ENCODE measurements around the gene MDFI.

Gene MDFI

DNA sequence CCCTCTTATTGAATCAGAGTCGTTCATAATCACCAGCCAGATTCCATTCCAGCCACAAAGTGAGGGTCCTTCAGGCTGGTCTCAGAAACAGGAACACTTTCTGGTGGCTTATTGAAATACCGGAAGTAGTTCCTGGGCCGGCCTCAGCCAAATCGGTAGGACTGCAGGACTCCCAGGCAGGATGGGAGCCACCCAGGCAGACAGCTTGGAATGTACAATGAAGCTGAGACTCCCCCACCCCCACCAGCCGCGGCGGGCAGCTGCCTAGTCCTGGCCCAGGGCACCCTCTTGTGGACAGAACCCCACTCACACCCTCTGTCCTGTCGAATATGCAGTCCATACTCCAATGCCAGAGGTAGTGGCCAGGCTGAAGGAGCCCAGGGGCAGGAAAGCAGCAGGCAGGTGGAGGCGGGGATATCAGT, 43.8 kb downstream of the MDFI start:
- H3K36me3 Mint-ChIP-seq (ENCODE audit: low read depth): no peaks in the 10 kb centered on the region
- peaks cover 5% of the 10 kb centered on the region for H3K27me3 Mint-ChIP-seq (ENCODE audit: low read depth)
- peaks cover 34% of the 10 kb centered on the region for H3K4me1 Mint-ChIP-seq
- peak overlapping the region; percentile 59 to 85 (median 77) for H3K27ac Mint-ChIP-seq
- peak overlapping the region in 2 of 3 experiments; percentile 25 to 38 for H3K4me3 Mint-ChIP-seq
- no peaks in the 10 kb centered on the region for H3K9me3 Mint-ChIP-seq
- TF ChIP-seq, protein P1, sequence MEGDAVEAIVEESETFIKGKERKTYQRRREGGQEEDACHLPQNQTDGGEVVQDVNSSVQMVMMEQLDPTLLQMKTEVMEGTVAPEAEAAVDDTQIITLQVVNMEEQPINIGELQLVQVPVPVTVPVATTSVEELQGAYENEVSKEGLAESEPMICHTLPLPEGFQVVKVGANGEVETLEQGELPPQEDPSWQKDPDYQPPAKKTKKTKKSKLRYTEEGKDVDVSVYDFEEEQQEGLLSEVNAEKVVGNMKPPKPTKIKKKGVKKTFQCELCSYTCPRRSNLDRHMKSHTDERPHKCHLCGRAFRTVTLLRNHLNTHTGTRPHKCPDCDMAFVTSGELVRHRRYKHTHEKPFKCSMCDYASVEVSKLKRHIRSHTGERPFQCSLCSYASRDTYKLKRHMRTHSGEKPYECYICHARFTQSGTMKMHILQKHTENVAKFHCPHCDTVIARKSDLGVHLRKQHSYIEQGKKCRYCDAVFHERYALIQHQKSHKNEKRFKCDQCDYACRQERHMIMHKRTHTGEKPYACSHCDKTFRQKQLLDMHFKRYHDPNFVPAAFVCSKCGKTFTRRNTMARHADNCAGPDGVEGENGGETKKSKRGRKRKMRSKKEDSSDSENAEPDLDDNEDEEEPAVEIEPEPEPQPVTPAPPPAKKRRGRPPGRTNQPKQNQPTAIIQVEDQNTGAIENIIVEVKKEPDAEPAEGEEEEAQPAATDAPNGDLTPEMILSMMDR (IDR thresholded peaks at IDR 0.05; ENCODE audit: unreplicated experiment in 3 of 3): peak; percentile 84 to 91 (median 88)

DNA sequence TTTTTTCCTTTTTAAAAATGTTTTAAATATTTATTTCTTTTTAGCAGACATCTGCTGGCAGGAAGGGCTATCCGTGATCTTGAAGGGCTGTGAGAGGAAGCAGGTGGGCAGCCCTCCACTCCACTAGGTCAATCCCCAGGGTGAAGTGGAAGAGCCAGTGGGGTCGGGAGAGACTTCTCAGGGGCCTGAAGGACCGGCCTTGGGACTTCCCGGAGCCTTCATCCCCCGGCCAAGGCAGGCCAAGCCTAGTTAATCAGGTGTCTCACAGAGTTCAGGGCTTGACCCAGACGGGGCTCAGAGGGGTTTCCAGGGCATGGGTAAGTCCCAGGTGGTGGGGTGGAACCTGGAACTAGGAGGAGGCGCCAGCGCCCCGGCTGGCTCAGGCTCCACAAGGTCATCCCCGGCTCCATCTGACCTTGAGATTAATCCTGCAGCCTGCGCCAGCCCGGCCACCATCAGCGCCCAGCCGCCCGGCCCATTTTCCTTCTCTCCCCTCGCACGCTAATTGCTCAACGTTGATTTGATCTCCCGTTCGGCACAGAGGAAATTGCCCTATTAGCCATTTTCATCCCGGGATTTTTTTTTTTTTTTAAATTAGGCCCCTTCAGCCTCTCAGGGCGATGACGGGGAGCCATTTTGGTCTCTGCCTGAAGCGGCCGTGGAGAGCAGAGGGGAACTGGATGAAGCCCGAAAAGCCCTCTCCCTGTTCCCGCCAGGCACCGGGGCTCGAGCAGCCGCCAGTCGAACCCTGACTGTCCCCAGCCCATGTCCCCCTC, 44.4 kb downstream of the MDFI start:
- peak overlapping the region in 1 of 3 experiments; percentile 25 for H3K4me3 Mint-ChIP-seq
- TF ChIP-seq, protein P1 (IDR thresholded peaks at IDR 0.05; ENCODE audit: unreplicated experiment in 3 of 3): no peak
- no peaks in the 10 kb centered on the region for H3K9me3 Mint-ChIP-seq
- peak overlapping the region in 2 of 3 experiments; percentile 77 to 85 for H3K27ac Mint-ChIP-seq
- no peaks in the 10 kb centered on the region for H3K36me3 Mint-ChIP-seq (ENCODE audit: low read depth)
- peaks cover 28% of the 10 kb centered on the region for H3K4me1 Mint-ChIP-seq
- peaks cover 11% of the 10 kb centered on the region for H3K27me3 Mint-ChIP-seq (ENCODE audit: low read depth)

DNA sequence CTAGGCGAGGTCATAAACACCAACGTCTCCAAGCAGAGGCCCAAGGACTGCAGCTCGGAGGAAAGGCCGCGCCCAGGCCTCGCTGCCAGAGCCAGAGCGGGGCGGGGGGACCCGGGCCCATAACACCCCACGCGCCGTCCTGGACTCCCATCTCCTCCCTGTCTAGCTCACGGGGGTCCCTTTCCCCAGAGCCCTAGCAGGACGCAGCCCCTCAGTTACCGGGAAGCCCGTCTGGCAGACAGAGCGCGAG, 44.9 kb downstream of the MDFI start:
- Mint-ChIP-seq H3K4me3 (peak overlapping the region in 1 of 3 experiments; percentile 41), H3K27me3 (ENCODE audit: low read depth) (peaks cover 16% of the 10 kb centered on the region), H3K9me3 (no peaks in the 10 kb centered on the region), H3K4me1 (peaks cover 27% of the 10 kb centered on the region), H3K36me3 (ENCODE audit: low read depth) (no peaks in the 10 kb centered on the region), H3K27ac (no peak overlapping the region)
- TF ChIP-seq, protein P1 (IDR thresholded peaks at IDR 0.05; ENCODE audit: unreplicated experiment in 3 of 3): no peak

DNA sequence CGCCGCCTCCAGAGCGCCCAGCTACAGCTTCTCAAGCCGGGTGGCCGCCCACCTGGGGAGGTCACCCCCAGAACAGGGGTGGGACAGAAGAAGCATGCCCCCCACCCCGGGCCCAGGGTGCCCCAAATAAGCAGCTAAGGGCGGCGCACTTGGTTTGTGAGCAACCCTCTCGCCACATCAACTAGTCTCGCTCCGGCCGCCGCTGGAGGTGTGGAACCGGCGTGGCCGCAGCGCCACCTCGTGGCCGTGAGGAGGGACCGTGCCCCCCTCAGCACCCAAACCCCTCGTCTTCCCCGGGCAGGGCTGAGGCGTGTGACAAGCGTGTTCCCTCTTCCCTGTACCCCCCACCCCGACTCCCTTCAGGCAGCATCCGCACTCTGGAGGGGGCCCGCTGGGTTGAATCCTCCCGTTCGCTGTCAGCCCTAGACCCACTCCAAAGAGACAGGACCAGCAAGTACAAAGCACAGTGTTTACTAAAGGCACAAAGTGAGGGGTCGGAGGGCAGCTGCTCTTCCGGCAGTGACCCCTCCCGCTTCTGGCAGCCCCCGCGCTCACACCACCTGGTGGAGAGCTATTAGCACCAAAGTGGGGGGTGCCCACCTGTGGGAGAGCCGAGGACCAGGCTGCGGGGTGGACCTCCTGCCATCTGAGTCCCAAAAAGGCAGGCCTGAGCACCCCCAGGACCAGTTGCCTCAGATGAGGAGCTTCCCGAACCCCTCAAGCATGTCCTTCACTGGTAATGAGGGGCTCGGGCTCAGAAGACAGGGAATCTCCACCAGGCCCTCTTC, 45.4 kb downstream of the MDFI start:
- no peak overlapping the region for H3K27ac Mint-ChIP-seq
- no peaks in the 10 kb centered on the region for H3K9me3 Mint-ChIP-seq
- peaks cover 19% of the 10 kb centered on the region for H3K27me3 Mint-ChIP-seq (ENCODE audit: low read depth)
- H3K4me1 Mint-ChIP-seq: peaks cover 27% of the 10 kb centered on the region
- H3K4me3 Mint-ChIP-seq: peak overlapping the region; percentile 40 to 61 (median 41)
- H3K36me3 Mint-ChIP-seq (ENCODE audit: low read depth): no peaks in the 10 kb centered on the region
- TF ChIP-seq, protein P1 (IDR thresholded peaks at IDR 0.05; ENCODE audit: unreplicated experiment in 3 of 3): peak; percentile 91 to 94 (median 92)

DNA sequence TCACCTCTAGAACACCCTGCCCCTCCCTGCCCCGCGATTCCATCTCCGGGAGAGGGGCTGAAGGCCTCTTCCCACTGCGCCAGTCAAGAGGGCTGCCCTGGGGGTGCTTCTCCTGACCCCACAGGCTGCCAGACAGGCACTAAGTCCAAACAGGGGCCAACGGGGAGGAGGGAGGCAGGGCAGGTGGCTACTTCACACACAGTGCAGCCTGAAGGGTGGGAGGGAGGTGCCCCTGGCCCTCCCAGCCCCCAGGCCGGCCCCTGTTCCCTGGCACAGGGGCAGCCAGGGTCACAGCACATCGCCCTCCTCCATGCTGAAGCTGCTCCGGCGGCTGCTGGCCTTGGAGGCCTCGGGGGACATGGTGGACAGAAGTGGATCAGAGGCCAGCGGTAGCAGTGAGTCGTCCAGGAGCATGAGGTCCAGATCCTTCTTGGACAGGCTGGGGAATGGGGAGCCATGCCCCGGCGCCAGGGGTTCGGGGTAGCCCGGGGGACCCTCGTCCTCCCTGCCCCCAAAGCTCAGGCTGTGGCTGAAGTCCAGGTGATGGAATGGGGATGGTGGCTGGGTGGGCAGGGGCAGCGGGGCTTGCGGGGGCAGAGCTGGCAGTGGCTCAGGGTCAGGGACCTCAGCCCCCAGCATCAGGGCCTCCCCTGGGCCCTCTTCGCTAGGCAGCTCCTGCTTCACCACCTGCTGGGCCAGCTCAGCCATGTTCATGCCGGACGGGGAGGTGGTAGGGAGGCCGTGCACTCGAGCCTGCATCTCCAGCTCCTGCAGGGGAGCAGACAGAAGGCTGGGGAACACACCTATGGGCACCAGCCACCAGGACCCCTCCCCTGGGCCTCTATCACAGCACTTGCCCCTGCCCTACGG, 46.3 kb downstream of the MDFI start:
- Mint-ChIP-seq H3K27me3 (ENCODE audit: low read depth) (peaks cover 19% of the 10 kb centered on the region), H3K4me3 (no peak overlapping the region), H3K36me3 (ENCODE audit: low read depth) (no peaks in the 10 kb centered on the region), H3K27ac (no peak overlapping the region), H3K4me1 (peaks cover 27% of the 10 kb centered on the region), H3K9me3 (no peaks in the 10 kb centered on the region)
- TF ChIP-seq, protein P1 (IDR thresholded peaks at IDR 0.05; ENCODE audit: unreplicated experiment in 3 of 3): no peak

All from nephron (organoid).